Astrocyte of the spinal cord (primary cell): Measurements from ENCODE around the gene PPP3R1.
A peak's percentile ranks its signal among the peaks of the same experiment; 100 is the strongest.

Source experiments
- DNase-seq: peaks from one replicate; pipeline ENCODE4 v3.0.0; 2011; ENCODE audit warnings: low read depth, low spot score
- H3K4me3 ChIP-seq: 2 replicates; pipeline ENCODE4 v1.5.1; 2011; ENCODE audit warnings: low read depth, mild to moderate bottlenecking, low read length, moderate library complexity
- in situ Hi-C: cut with HindIII; loops from 2 replicates; pipeline ENCODE4 v1.10.0; 2017; ENCODE audit warnings: low sequenced_read_pairs
- TF ChIP-seq, protein P1 (sequence below): IDR thresholded peaks from 2 replicates; pipeline ENCODE4 v1.5.1; 2012; ENCODE audit warnings: low read depth, mild to moderate bottlenecking, low read length, inconsistent platforms

PPP3R1 gene

DNA sequence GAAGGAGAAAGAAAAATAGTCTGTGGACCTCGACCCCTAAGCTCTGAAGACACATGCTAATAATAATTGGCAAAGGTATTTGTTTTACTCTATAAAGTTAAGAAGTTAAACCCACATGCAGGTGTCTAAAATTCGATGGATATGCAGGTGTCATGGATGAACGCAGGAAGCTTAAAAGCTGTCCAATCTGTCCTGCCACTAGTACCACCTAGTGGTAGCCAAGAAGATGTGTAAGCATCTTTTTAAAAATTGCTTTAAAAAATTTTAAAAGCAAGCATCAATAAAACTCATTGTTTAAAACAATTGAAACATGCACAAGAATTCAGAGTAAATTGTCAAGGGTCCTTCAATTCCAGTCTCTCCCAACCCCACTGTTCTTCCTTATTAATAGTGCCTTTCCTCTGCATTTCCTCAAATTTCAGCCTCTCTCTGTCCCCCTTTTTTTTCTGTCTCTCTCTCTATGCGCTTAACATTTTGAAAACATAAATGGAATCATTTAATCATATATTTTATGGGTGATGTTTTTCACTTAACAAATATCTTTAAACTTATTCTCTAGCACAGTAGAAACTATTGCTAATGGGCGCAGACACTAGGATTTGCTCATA is 30.6 kb upstream of the PPP3R1 start:
- in situ Hi-C loops = no loop called here

DNA sequence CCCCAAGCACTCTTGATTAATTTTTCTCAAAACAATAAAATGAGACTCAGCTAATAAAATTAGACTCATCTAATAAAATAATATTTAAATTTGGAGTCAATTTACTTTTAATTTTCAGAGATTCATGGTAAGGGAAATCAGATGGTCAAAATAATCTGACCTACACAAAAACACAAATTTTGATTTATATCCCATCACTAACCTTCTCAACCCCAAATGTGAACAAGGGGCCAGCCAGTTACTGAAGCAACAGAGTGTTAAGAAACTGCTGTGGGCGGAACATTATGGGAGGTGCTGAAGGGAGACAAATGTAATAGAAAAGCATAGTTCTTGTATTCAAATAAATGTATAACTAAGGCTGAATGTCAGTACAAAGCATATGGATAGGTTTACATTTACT is 28.5 kb upstream of the PPP3R1 start:
- TF ChIP-seq, protein P1, sequence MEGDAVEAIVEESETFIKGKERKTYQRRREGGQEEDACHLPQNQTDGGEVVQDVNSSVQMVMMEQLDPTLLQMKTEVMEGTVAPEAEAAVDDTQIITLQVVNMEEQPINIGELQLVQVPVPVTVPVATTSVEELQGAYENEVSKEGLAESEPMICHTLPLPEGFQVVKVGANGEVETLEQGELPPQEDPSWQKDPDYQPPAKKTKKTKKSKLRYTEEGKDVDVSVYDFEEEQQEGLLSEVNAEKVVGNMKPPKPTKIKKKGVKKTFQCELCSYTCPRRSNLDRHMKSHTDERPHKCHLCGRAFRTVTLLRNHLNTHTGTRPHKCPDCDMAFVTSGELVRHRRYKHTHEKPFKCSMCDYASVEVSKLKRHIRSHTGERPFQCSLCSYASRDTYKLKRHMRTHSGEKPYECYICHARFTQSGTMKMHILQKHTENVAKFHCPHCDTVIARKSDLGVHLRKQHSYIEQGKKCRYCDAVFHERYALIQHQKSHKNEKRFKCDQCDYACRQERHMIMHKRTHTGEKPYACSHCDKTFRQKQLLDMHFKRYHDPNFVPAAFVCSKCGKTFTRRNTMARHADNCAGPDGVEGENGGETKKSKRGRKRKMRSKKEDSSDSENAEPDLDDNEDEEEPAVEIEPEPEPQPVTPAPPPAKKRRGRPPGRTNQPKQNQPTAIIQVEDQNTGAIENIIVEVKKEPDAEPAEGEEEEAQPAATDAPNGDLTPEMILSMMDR = no peak
- H3K4me3 ChIP-seq = no peak overlapping the region
- DNase-seq = no peak
- in situ Hi-C loops = no loop called here

More for the DNA sequence above, 30.6 kb upstream of the PPP3R1 start:
- H3K4me3 ChIP-seq = no peak overlapping the region
- DNase-seq = peak; percentile 45
- TF ChIP-seq, protein P1 = peak; percentile 75

DNA sequence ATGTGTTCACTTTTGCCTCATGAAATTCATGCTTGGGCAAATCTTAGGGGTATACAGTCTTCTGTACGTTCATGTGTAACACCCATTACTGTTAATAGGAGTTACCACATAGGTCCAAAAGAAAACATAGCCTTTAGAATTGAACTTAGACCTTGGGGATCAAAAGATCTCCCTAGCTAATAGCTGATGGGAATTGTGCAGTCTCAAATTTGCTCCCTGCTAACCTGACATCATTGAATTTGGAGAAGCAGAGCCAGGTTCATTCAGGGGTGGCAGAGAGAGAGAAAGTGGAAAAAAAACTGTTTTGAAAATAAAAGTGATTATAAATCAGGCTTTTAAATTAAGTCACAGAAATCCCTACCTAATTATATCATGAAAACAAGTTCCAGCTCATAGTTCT is 28.0 kb upstream of the PPP3R1 start:
- no peak for DNase-seq
- TF ChIP-seq, protein P1 = no peak
- in situ Hi-C loops = no loop called here
- no peak overlapping the region for H3K4me3 ChIP-seq

DNA sequence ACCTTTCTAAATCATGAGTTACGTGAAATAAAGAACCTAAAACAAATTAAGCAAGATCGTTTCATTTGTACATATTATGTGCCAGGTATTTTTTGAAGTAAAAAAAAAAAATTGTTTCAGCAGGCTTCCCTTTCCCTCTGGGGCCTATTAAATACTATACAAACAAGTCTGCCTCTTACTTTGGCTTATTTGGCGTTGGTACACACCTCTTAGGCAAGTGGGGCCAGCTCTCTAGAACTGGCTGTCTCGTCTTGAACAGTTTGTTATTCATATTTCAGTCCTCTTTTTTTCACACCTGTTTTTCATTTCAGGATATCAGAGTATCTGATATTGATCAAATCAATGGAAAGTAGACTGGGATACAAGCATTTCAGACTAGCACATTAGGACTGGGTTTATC is 27.4 kb upstream of the PPP3R1 start:
- DNase-seq = no peak
- TF ChIP-seq, protein P1 = no peak
- H3K4me3 ChIP-seq = no peak overlapping the region
- in situ Hi-C loops = no loop called here

DNA sequence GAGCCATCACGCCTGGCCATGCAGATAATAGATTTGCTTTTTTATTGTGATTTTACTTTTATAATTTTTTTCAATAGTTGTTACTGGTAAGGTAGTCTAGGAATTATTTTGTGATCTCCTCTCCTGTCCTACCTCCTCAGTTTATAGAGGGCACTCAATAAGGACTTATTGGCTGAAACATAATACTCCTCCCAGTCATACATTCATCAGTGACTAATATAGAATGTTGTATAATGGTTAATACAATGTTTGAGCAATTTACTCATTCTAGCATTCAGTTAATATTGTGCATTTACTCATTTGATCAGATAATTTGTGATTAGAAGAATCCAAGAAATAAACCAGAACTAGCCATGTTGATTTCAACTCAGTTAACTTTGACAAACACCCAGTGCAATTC is 25.8 kb upstream of the PPP3R1 start:
- in situ Hi-C loops = no loop called here
- TF ChIP-seq, protein P1 = no peak
- no peak for DNase-seq
- H3K4me3 ChIP-seq = no peak overlapping the region

DNA sequence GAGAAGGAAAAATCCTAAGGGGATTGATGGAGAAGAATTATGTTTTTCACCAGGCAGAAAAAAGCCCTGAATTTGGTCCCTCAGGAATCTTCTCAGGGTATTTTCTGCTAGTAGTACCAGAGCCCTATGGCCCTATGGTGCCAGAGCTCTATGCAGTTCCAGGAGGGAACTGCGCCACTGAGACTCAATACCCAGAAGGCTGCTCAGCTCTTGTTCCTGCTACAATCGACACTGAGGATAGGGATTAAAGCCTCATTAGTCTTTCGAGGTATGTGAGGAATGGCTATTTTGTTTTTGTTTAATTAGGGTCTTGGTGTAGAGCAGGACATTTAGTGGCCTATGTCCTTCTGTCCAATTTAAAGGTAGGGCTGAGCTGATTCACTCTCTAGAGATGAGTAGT is 21.7 kb upstream of the PPP3R1 start:
- no peak for DNase-seq
- H3K4me3 ChIP-seq = no peak overlapping the region
- TF ChIP-seq, protein P1 = no peak
- in situ Hi-C loops = no loop called here
